ENCODE measurements around the gene GTF2A1L. TPM values are rescaled to one million over a fixed set of nuclear protein-coding genes. Genes with fewer than 3 reads are reported as not detected.

Gene GTF2A1L
- total RNA-seq, 4 donors from 2014 or later: 0.35 to 86.8 (median 66.9) TPM; not detected in 1

DNA sequence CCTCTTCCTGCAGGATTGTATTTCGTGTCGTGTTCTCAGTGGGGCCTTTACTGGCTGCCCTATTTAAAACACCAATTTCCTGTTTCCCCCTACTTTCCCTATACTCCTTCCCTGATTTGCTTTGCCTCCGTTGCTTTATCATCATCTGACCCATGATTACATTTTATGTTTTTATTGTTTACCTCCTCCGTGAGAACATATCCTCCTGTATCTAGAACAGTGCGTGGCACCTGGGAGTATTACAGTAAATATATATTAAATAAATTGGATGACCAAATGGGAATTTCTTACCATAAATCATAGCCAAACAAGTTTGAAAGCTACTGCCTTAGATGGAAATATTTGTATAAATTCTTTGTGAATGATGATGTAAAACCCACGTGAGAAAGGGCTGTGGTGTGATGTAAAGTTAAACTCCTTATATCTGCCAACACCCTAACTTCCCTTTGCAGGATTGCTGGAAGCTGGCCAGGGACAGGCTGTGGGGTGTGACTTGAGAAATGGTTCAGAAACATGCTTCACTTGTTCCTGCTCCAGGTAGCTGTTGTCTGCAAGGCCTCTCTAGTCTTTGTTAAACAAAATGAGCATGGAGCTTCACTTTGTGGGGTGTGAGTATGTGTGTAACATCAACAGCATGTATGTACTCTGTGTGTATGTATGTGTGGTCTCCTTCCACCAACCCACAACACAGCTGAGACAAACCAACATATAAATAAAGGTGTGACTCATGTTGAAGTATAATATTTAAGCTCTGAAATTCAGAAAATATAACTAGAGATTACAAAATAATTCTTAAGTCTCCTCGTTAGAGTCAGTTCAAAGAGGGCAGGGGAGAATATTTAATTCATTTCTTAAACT is 97.6 kb downstream of the GTF2A1L start:
- Histone ChIP-seq H3K27me3 (no peaks in the 10 kb centered on the region), H3K4me1 (peaks cover 0 to 6% of the 10 kb centered on the region in 2 donors), H3K36me3 (no peaks in the 10 kb centered on the region), H3K4me3 (no peak overlapping the region), H3K9me3 (no peaks in the 10 kb centered on the region), H3K27ac (peak overlapping the region; percentile 29 to 66)
- intact Hi-C loops (cut with DNase I; ENCODE audit: low total_unique reads): no loop called here
- DNase-seq: peak; percentile 36 to 48
- TF ChIP-seq POLR2A (IDR thresholded peaks at IDR 0.05): no peak
- TF ChIP-seq, protein P1, sequence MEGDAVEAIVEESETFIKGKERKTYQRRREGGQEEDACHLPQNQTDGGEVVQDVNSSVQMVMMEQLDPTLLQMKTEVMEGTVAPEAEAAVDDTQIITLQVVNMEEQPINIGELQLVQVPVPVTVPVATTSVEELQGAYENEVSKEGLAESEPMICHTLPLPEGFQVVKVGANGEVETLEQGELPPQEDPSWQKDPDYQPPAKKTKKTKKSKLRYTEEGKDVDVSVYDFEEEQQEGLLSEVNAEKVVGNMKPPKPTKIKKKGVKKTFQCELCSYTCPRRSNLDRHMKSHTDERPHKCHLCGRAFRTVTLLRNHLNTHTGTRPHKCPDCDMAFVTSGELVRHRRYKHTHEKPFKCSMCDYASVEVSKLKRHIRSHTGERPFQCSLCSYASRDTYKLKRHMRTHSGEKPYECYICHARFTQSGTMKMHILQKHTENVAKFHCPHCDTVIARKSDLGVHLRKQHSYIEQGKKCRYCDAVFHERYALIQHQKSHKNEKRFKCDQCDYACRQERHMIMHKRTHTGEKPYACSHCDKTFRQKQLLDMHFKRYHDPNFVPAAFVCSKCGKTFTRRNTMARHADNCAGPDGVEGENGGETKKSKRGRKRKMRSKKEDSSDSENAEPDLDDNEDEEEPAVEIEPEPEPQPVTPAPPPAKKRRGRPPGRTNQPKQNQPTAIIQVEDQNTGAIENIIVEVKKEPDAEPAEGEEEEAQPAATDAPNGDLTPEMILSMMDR (IDR thresholded peaks at IDR 0.05): no peak

DNA sequence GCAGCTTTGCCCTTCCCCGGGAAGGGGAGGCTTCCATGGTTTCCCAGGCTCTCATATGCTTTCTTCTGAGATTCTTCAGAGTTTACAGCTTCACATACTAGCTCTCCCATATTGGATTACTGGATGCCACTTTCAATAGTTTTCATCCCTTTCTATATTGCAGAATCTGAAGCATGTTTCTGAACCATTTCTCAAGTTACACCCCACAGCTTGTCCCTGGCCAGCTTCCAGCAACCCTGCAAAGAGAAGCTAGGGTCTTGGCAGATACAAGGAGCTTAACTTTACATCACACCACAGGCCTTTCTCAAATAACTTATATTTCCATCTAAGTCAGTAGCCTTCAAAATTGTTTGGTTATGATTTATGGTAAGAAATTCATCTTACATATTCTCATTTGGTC is 98.3 kb downstream of the GTF2A1L start:
- DNase-seq: no peak
- TF ChIP-seq POLR2A (IDR thresholded peaks at IDR 0.05): no peak
- TF ChIP-seq, protein P1 (IDR thresholded peaks at IDR 0.05): no peak
- Histone ChIP-seq H3K4me1 (peaks cover 0 to 6% of the 10 kb centered on the region in 2 donors), H3K27me3 (no peaks in the 10 kb centered on the region), H3K27ac (peak overlapping the region in 1 of 2 donors; percentile 66), H3K4me3 (no peak overlapping the region), H3K9me3 (no peaks in the 10 kb centered on the region), H3K36me3 (no peaks in the 10 kb centered on the region)
- intact Hi-C loops (cut with DNase I; ENCODE audit: low total_unique reads): no loop called here

- intact Hi-C loops (cut with DNase I; ENCODE audit: low total_unique reads): no loop called here
- Histone ChIP-seq H3K4me1 (peaks cover 0 to 6% of the 10 kb centered on the region in 2 donors), H3K9me3 (no peaks in the 10 kb centered on the region), H3K27ac (no peak overlapping the region), H3K36me3 (no peaks in the 10 kb centered on the region), H3K4me3 (no peak overlapping the region), H3K27me3 (no peaks in the 10 kb centered on the region)
- DNase-seq: no peak
- no peak for TF ChIP-seq POLR2A (IDR thresholded peaks at IDR 0.05)
- TF ChIP-seq, protein P1 (IDR thresholded peaks at IDR 0.05): no peak
Measured at GRCh38 chr2:48717846-48718245, 100.2 kb downstream of the GTF2A1L start.

GRCh38 chr2:48719480-48720177 is 102.0 kb downstream of the GTF2A1L start:
- Histone ChIP-seq H3K27ac (no peak overlapping the region), H3K4me1 (peaks cover 0 to 6% of the 10 kb centered on the region in 2 donors)
- intact Hi-C loops (cut with DNase I; ENCODE audit: low total_unique reads): no loop called here

More at GRCh38 chr2:48719480-48720177, 102.0 kb downstream of the GTF2A1L start:
- H3K9me3 ChIP-seq: no peaks in the 10 kb centered on the region
- H3K4me3 ChIP-seq: no peak overlapping the region
- DNase-seq: no peak
- H3K27me3 ChIP-seq: no peaks in the 10 kb centered on the region
- no peaks in the 10 kb centered on the region for H3K36me3 ChIP-seq
- TF ChIP-seq, protein P1 (IDR thresholded peaks at IDR 0.05): no peak
- TF ChIP-seq POLR2A (IDR thresholded peaks at IDR 0.05): no peak

Measured in uterus (tissue), 4 donors.